ENCODE data around the gene PBX3. TPM values are rescaled to one million over a fixed set of nuclear protein-coding genes. Genes with fewer than 3 reads are reported as not detected.

The PBX3 gene
- total and polyA plus RNA-seq, 10 of the 15 experiments (the other 5 are each of a cell fraction or from before 2014, with no cell fraction given), result 6.7 to 146 (median 22.2) TPM

GRCh38 chr9:125992557-125992956, 245.4 kb downstream of the PBX3 start:
- FAIRE-seq (no peak), ATAC-seq (no peak), DNase-seq (ENCODE audit: low read depth, low spot score) (no peak)
- ChIA-PET CTCF (no interaction called here), RAD21 (ENCODE audit: unreplicated experiment) (no interaction called here), SMC1A (ENCODE audit: uncharacterized antibody, unreplicated experiment) (no interaction called here), POLR2A (no interaction called here)
- BruUV-seq (replicated peaks), result no TSS peak
- H3K4me3 ChIP-seq, result no peak overlapping the region
- no peak overlapping the region for H2AFZ ChIP-seq (ENCODE audit: control insufficient read depth, low read depth, low read length)
- H3K9ac ChIP-seq (ENCODE audit: control insufficient read depth, insufficient read depth, low read length), result no peak overlapping the region
- WGBS (ENCODE audit: insufficient coverage, insufficient replicate concordance, low lambda C conversion rate, missing lambda C conversion rate), result 26% methylated on average over 8 of the region's 8 CpGs
- H4K20me1 ChIP-seq (ENCODE audit: control insufficient read depth, insufficient read depth), result no peaks in the 10 kb centered on the region
- in situ Hi-C loops (cut with MboI) (no loop called here), intact Hi-C loops (cut with micrococcal nuclease; ENCODE audit: unreplicated experiment) (no loop called here)
- no peak overlapping the region for H3K4me2 ChIP-seq (ENCODE audit: control insufficient read depth, insufficient read depth)
- TF ChIP-seq RBBP5 (conservative IDR thresholded peaks at IDR 0.05), result no peak
- TF ChIP-seq RAD51 (IDR thresholded peaks at IDR 0.05), result no peak
- no peak for TF ChIP-seq SUZ12 (IDR thresholded peaks at IDR 0.05; ENCODE audit: unreplicated experiment)
- no peak for TF ChIP-seq SRF (IDR thresholded peaks at IDR 0.05; ENCODE audit: low read depth in 2 of 2, low read length in 2 of 2)
- no peak for TF ChIP-seq BACH1 (IDR thresholded peaks at IDR 0.05; ENCODE audit: borderline replicate concordance)
- no peak for TF ChIP-seq ZZZ3 (IDR thresholded peaks at IDR 0.05; ENCODE audit: control insufficient read depth, insufficient read length, low read depth)
- TF ChIP-seq RELA (IDR thresholded peaks at IDR 0.05; ENCODE audit: borderline replicate concordance, partially characterized antibody), result no peak
- TF ChIP-seq TCF7 (IDR thresholded peaks at IDR 0.05; ENCODE audit: borderline replicate concordance), result no peak
- TF ChIP-seq USF2 (IDR thresholded peaks at IDR 0.05; ENCODE audit: borderline replicate concordance, low read depth, low read length), result no peak
- no peak for TF ChIP-seq NRF1 (conservative IDR thresholded peaks at IDR 0.05; ENCODE audit: low read depth, low read length)
- no peak for TF ChIP-seq KDM1A (IDR thresholded peaks at IDR 0.05; ENCODE audit: borderline replicate concordance)
- no peak for TF ChIP-seq ZBTB33 (IDR thresholded peaks at IDR 0.05)
- no peak overlapping the region for H3K27ac ChIP-seq (ENCODE audit: control insufficient read depth, insufficient read depth)
- no peaks in the 10 kb centered on the region for H3K36me3 ChIP-seq (ENCODE audit: control insufficient read depth in 2 of 2, insufficient read depth in 2 of 2, low read length in 1 of 2)
- H3K79me2 ChIP-seq (ENCODE audit: control insufficient read depth, insufficient read depth, low read length), result no peaks in the 10 kb centered on the region
- no peaks in the 10 kb centered on the region; a peak in 1 of 4 replicates for H3K27me3 ChIP-seq (replicated peaks in 1 of 2; ENCODE audit: control insufficient read depth in 2 of 2, insufficient read depth in 2 of 2, low read length in 1 of 2)
- no peaks in the 10 kb centered on the region for H3K4me1 ChIP-seq (ENCODE audit: control insufficient read depth, insufficient read depth, low read length)
- no peaks in the 10 kb centered on the region for H3K9me3 ChIP-seq (replicated peaks; ENCODE audit: control insufficient read depth, insufficient read depth, low read length)
